Astrocyte (in vitro differentiated cells and primary cell): ENCODE measurements around the gene LRTM2. TPM values are rescaled to one million over a fixed set of nuclear protein-coding genes. Genes with fewer than 3 reads are reported as not detected.
A peak's percentile ranks its signal among the peaks of the same experiment; 100 is the strongest.

Source experiments
- DNase-seq: peaks from one replicate; pipeline ENCODE4 v3.0.0-alpha.2; 2010; ENCODE audit warnings: low read depth
- FAIRE-seq: peaks from 2 replicates; lab custom pipeline; 2011; peaks lifted over from hg19 to GRCh38; lab: Jason Lieb, UNC
- H2AFZ ChIP-seq: 2 replicates; pipeline ENCODE4 v1.6.0; 2012; ENCODE audit warnings: low read depth, low read length, inconsistent platforms
- H3K27ac ChIP-seq: 2 replicates; pipeline ENCODE4 v1.5.1; 2011; ENCODE audit warnings: low read depth, low read length, inconsistent platforms
- H3K27me3 ChIP-seq: 2 replicates; pipeline ENCODE4 v1.6.0; 2011; ENCODE audit warnings: low read length, inconsistent platforms; ENCODE audit not compliant: insufficient read depth
- H3K36me3 ChIP-seq: 2 replicates; pipeline ENCODE4 v1.5.1; 2011; ENCODE audit warnings: low read length, inconsistent platforms; ENCODE audit not compliant: insufficient read depth
- H3K4me1 ChIP-seq: 2 replicates; pipeline ENCODE4 v1.5.1; 2011; ENCODE audit warnings: low read length, inconsistent platforms; ENCODE audit not compliant: insufficient read depth
- H3K4me2 ChIP-seq: 2 replicates; pipeline ENCODE4 v1.6.0; 2012; ENCODE audit warnings: low read length, inconsistent platforms
- H3K4me3 ChIP-seq: 2 replicates; pipeline ENCODE4 v1.5.1; 2011; ENCODE audit warnings: low read depth, mild to moderate bottlenecking, low read length, inconsistent platforms; ENCODE audit not compliant: insufficient read depth
- H3K79me2 ChIP-seq: 2 replicates; pipeline ENCODE4 v1.6.0; 2012; ENCODE audit warnings: mild to moderate bottlenecking, low read length, inconsistent platforms; ENCODE audit not compliant: insufficient read depth
- H3K9ac ChIP-seq: 2 replicates; pipeline ENCODE4 v1.6.0; 2012; ENCODE audit warnings: mild to moderate bottlenecking, low read length, inconsistent platforms
- H3K9me3 ChIP-seq: 2 replicates; pipeline ENCODE4 v1.5.1; 2012; ENCODE audit warnings: low read depth, mild to moderate bottlenecking, low read length, inconsistent platforms; ENCODE audit not compliant: insufficient read depth
- H4K20me1 ChIP-seq: 2 replicates; pipeline ENCODE4 v1.6.0; 2012; ENCODE audit warnings: low read length, inconsistent platforms; ENCODE audit not compliant: insufficient read depth
- H3K27ac Mint-ChIP-seq: one replicate; pipeline ENCODE4 v1.8.0; 2021; ENCODE audit warnings: mild to moderate bottlenecking, mixed read lengths; ENCODE audit not compliant: unreplicated experiment
- H3K27me3 Mint-ChIP-seq: one replicate; pipeline ENCODE4 v1.8.0; 2021; ENCODE audit warnings: low read depth, mixed read lengths; ENCODE audit not compliant: unreplicated experiment
- H3K36me3 Mint-ChIP-seq: one replicate; pipeline ENCODE4 v1.8.0; 2021; ENCODE audit warnings: low read depth, mixed read lengths; ENCODE audit not compliant: unreplicated experiment
- H3K4me1 Mint-ChIP-seq: one replicate; pipeline ENCODE4 v1.8.0; 2021; ENCODE audit warnings: low read depth, mixed read lengths; ENCODE audit not compliant: unreplicated experiment
- H3K4me3 Mint-ChIP-seq: one replicate; pipeline ENCODE4 v1.8.0; 2021; ENCODE audit warnings: mild to moderate bottlenecking, moderate library complexity, mixed read lengths; ENCODE audit not compliant: unreplicated experiment
- H3K9me3 Mint-ChIP-seq: one replicate; pipeline ENCODE4 v1.8.0; 2021; ENCODE audit warnings: mild to moderate bottlenecking, mixed read lengths; ENCODE audit not compliant: unreplicated experiment
- CTCF ChIP-seq: IDR thresholded peaks from 2 replicates; pipeline ENCODE4 v1.5.1; 2011; ENCODE audit warnings: low read depth, mild to moderate bottlenecking, inconsistent platforms, low read length, moderate library complexity; ENCODE audit not compliant: insufficient read depth
- EZH2 ChIP-seq: IDR thresholded peaks from 2 replicates; pipeline ENCODE4 v1.6.1; 2012; ENCODE audit warnings: mild to moderate bottlenecking, low read length, inconsistent platforms; ENCODE audit not compliant: insufficient read depth
- total RNA-seq: library from RNA; stranded (reverse); gene quantifications from 2 replicates; pipeline ENCODE4 v1.2.1, GENCODE V29; 2021

Gene LRTM2
- total RNA-seq, 1 donor from 2014 or later = not detected

DNA sequence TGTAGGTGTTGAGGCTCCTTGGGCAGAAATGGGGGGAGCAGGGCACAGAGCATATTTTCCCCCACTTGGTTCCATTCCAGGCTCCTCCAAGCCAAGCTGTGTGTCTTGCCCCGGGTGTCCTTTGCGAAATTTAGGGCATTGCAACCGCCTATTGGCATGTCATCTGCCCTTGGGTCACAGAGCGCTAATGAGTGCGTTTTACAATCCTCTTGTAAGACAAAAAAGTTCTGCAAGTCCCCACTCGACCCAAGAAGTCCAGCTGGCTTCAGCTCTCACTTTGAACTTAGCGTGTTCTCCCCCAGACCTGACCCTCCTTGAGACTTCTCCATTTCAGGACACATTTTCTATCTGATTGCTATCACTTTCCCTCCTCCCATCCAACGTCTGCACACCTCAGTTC is 6.1 kb upstream of the LRTM2 start:
- Histone ChIP-seq H3K9ac (no peak overlapping the region), H3K27me3 (peaks cover 27% of the 10 kb centered on the region), H3K79me2 (no peaks in the 10 kb centered on the region), H3K27ac (no peak overlapping the region), H3K4me2 (no peak overlapping the region), H3K4me3 (no peak overlapping the region), H4K20me1 (no peaks in the 10 kb centered on the region), H2AFZ (no peak overlapping the region), H3K36me3 (no peaks in the 10 kb centered on the region), H3K9me3 (no peaks in the 10 kb centered on the region), H3K4me1 (peaks cover 24% of the 10 kb centered on the region)
- peaks cover 8% of the 10 kb centered on the region for H3K9me3 Mint-ChIP-seq
- peaks cover 20% of the 10 kb centered on the region for H3K4me1 Mint-ChIP-seq
- no peak for DNase-seq
- peak overlapping the region; percentile 34 for H3K4me3 Mint-ChIP-seq
- no peak for FAIRE-seq
- H3K27ac Mint-ChIP-seq = no peak overlapping the region
- no peaks in the 10 kb centered on the region for H3K36me3 Mint-ChIP-seq
- no peak for TF ChIP-seq EZH2
- no peak for TF ChIP-seq CTCF
- H3K27me3 Mint-ChIP-seq = peaks cover 25% of the 10 kb centered on the region

- Histone ChIP-seq H3K27me3 (peaks cover 34% of the 10 kb centered on the region), H4K20me1 (no peaks in the 10 kb centered on the region), H2AFZ (no peak overlapping the region), H3K4me1 (peaks cover 20% of the 10 kb centered on the region), H3K4me2 (no peak overlapping the region), H3K9ac (no peak overlapping the region), H3K36me3 (no peaks in the 10 kb centered on the region), H3K9me3 (no peaks in the 10 kb centered on the region), H3K79me2 (no peaks in the 10 kb centered on the region), H3K4me3 (no peak overlapping the region), H3K27ac (no peak overlapping the region)
- Mint-ChIP-seq H3K4me1 (peaks cover 17% of the 10 kb centered on the region), H3K9me3 (peaks cover 8% of the 10 kb centered on the region), H3K4me3 (no peak overlapping the region), H3K36me3 (no peaks in the 10 kb centered on the region), H3K27me3 (peaks cover 32% of the 10 kb centered on the region), H3K27ac (no peak overlapping the region)
- FAIRE-seq (no peak), DNase-seq (no peak)
- TF ChIP-seq EZH2 (no peak), CTCF (no peak)
Observed at GRCh38 chr12:1815108-1815507, 5.3 kb upstream of the LRTM2 start.

GRCh38 chr12:1815814-1816729 is 4.3 kb upstream of the LRTM2 start:
- H2AFZ ChIP-seq = no peak overlapping the region
- peaks cover 14% of the 10 kb centered on the region for H3K4me1 Mint-ChIP-seq
- TF ChIP-seq CTCF = no peak
- peak; percentile 20 for TF ChIP-seq EZH2
- no peak overlapping the region for H3K4me2 ChIP-seq
- H3K27ac ChIP-seq = no peak overlapping the region
- H3K9me3 ChIP-seq = no peaks in the 10 kb centered on the region
- peaks cover 8% of the 10 kb centered on the region for H3K9me3 Mint-ChIP-seq
- H3K4me1 ChIP-seq = peaks cover 10% of the 10 kb centered on the region
- H3K4me3 Mint-ChIP-seq = no peak overlapping the region
- DNase-seq = no peak
- no peaks in the 10 kb centered on the region for H4K20me1 ChIP-seq
- peaks cover 42% of the 10 kb centered on the region for H3K27me3 Mint-ChIP-seq
- H3K36me3 ChIP-seq = no peaks in the 10 kb centered on the region
- no peak overlapping the region for H3K4me3 ChIP-seq
- FAIRE-seq = no peak
- no peak overlapping the region for H3K9ac ChIP-seq
- peaks cover 43% of the 10 kb centered on the region for H3K27me3 ChIP-seq
- no peak overlapping the region for H3K27ac Mint-ChIP-seq
- H3K36me3 Mint-ChIP-seq = no peaks in the 10 kb centered on the region
- no peaks in the 10 kb centered on the region for H3K79me2 ChIP-seq
